ENCODE results near the gene SHLD2.

DNA sequence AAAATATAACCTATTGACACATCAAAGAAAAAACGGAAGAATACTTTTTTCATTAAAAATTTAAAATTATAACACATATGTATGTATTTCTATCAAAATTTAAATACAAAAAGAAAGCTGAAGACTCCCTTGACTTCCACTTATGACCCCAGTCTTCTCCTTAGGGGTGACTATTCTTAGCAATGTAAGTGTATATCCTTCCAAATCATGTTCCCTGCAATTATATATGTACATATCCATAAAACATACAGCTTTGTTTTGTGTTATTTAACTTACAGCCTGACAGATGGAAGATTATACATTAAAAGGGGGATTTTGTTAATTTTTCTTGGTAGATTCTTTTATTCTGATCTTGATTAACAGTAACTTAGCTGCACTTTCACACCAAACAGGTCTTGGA is 9.5 kb upstream of the SHLD2 start:
- TF ChIP-seq, protein P1, sequence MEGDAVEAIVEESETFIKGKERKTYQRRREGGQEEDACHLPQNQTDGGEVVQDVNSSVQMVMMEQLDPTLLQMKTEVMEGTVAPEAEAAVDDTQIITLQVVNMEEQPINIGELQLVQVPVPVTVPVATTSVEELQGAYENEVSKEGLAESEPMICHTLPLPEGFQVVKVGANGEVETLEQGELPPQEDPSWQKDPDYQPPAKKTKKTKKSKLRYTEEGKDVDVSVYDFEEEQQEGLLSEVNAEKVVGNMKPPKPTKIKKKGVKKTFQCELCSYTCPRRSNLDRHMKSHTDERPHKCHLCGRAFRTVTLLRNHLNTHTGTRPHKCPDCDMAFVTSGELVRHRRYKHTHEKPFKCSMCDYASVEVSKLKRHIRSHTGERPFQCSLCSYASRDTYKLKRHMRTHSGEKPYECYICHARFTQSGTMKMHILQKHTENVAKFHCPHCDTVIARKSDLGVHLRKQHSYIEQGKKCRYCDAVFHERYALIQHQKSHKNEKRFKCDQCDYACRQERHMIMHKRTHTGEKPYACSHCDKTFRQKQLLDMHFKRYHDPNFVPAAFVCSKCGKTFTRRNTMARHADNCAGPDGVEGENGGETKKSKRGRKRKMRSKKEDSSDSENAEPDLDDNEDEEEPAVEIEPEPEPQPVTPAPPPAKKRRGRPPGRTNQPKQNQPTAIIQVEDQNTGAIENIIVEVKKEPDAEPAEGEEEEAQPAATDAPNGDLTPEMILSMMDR (IDR thresholded peaks at IDR 0.05): no peak
- TF ChIP-seq ZFX (IDR thresholded peaks at IDR 0.05; ENCODE audit: borderline replicate concordance): no peak
